HG03103 (cell line): ENCODE data around the gene NUTM2A.
A peak's percentile ranks its signal among the peaks of the same experiment; 100 is the strongest.
"Not testable (repeated sequence)": the region's sequence is repeated elsewhere in the genome, so short reads cannot be mapped to it uniquely, and the experiment has no call there.

Experiments used
- ATAC-seq: cut with Tn5 transposase; IDR thresholded peaks from one replicate; pipeline ENCODE4 v1.9.1; 2021; ENCODE audit warnings: low read depth; ENCODE audit not compliant: unreplicated experiment

NUTM2A gene, protein sequence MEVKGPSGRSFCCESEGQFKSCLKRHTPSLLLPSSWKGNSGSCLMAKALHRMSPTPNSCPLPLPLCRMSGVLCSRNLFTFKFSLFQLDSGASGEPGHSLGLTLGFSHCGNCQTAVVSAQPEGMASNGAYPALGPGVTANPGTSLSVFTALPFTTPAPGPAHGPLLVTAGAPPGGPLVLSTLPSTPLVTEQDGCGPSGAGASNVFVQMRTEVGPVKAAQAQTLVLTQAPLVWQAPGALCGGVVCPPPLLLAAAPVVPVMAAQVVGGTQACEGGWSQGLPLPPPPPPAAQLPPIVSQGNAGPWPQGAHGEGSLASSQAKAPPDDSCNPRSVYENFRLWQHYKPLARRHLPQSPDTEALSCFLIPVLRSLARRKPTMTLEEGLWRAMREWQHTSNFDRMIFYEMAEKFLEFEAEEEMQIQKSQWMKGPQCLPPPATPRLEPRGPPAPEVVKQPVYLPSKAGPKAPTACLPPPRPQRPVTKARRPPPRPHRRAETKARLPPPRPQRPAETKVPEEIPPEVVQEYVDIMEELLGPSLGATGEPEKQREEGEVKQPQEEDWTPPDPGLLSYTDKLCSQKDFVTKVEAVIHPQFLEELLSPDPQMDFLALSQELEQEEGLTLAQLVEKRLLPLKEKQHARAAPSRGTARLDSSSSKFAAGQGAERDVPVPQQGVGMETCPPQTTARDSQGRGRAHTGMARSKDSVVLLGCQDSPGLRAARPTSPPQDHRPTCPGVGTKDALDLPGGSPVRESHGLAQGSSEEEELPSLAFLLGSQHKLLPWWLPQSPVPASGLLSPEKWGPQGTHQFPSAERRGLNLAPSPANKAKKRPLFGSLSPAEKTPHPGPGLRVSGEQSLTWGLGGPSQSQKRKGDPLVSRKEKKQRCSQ

DNA sequence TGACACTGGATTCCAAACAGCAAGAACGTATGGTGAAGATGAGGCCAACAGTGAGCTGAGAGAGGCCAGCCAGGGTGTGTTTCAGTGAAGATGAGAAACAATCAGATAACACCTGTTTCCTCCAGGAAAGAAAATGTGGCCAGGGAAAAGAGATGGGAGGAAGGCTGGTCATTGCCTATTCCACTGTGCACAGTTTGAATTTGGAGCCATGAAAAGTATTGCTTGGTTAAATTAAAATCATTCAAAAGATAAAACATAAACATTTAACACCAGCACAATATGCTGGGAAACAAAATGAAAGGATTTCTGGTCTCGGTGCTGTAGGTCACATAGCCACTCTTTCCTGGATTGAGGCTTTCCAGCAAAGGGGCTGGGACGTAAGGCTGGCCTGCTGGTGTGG is at the start of gene NUTM2A:
Gene NUTM2A, plus strand, starts transcription at position 301 of the 400 bp plus-strand sequence. CDS start 383 bp downstream, outside the sequence.
- not testable (repeated sequence) for ATAC-seq

DNA sequence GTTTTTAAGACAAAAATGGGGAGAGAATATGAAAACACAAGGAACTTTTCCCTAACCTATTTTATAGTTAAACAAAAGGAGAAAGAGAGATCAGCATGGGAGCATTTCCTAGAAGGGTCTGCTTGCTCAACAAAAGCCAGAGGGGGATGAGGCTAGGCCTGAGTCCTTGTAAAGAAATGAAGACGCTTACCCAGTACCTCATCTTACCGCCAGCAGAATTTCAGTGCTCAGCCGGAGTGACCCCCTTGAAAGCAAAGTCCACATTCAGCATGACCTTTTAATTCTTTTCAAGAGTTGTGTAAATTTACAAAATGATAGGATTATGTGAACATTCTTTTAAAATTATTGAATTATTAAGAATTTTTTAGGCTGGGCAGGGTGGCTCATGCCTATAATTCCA is 47.7 kb upstream of the NUTM2A start:
- not testable (repeated sequence) for ATAC-seq

DNA sequence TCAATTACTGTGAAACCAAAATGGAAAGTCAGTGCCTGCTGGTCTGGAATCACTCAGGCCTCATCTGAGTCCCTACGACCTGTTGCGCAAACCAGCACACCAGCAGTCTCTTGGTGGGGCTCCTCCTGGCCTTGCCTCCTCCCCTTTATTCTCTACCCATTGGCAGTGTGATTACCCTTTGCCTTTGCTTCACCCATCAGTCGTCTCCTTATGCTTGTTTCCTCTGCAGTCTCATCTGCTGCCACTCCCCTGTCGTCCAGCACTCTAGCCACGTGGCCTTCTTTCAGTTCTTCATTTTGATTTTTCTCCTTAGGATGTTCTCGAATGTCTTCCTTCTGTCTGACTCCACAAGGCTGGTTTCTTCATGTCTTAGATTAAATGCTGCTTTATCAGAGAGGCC is 40.8 kb upstream of the NUTM2A start:
- ATAC-seq = not testable (repeated sequence)

DNA sequence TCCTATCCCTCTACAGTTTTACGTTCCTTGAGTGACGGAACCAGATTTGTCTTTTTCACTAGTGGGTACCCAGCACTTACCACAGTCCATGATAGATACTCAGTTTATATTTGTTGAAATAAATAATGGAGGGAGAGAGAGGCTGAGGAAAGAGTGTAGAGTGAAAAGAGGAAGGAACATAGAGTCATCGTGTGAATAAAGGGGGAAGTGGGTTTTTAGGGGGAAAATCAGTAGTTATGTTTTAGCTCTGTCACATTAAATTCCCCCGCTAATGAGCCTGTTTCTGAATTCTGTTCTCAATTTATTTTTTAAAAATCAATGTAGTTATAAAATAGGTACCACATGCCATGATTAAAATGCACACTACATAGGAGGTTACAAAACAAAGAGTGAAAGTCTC is 39.2 kb upstream of the NUTM2A start:
- not testable (repeated sequence) for ATAC-seq

DNA sequence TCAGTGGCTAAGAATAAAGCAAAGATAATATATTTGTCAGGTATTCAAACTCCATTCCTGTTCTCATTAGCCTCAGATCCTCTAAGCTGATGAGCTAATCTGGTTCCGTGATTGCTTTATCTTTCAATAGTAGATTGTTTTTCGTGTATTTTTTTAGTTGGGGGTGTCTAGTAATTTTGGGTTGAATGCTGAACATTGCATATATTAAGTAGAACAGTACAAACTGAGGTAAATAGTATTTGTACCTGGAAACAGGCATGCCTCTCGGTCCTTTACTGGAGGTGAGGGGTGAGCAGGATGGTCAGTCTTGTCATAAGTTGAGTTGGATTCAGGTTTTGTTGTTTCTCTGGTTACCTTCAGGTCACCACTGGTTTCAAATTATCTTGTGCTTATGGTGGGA is 37.7 kb upstream of the NUTM2A start:
- ATAC-seq = not testable (repeated sequence)

DNA sequence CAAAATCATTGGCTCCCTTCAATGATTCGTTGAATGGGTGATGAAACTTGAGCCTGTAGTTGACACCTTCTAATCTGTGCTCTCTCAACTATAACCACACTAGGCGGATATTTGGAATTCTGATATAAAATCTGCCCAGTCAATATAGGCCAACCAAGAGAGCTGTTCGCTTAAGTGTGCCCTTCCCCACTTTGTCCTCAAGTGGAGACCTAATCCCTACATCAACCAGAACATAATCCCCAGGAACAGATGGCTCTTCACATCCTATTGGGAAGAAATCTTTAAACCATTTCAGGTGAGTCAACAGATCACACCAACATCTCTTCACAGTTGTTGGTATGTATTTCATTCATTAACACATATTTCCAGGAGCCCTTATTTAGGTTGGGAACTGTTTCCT is 33.4 kb upstream of the NUTM2A start:
- not testable (repeated sequence) for ATAC-seq

DNA sequence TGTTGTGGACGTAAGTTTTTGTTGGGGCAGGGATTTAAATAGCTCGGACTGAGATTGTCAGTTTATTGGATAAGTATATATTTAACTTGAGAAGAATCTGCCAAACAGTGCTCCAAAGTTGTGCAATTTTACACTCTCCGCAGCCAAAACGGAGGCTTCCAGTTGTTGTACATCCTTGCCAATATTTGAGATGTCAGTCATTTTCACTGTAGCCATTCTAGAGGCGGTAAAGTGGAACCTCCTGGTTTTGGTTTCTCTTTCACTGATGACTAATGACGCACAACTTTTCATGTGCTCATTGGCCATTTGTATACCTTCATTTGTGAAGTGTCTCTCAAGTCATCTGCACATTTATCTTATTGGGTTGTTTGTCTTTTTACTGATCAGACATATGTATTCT is 24.3 kb upstream of the NUTM2A start:
- peak; percentile 48 for ATAC-seq

DNA sequence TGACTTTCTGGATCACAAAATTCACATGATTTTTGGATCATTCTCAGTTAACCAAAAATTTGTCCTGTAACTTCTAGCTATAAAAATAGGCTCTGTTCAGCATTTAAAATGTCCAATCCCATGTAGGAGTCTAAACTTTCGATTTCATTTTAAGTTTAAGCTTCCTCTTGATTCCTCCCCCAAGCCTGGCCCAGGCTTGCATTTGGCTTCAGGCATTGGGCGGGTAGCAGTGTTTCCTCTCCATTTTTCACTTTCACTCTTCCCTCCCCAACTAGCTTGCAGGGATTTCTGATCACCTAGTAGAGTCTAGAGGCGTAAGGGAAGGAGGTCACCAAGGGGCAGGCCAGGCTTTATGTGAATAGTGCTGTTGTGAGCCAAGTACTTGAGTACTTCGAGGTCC is 20.4 kb upstream of the NUTM2A start:
- not testable (repeated sequence) for ATAC-seq

DNA sequence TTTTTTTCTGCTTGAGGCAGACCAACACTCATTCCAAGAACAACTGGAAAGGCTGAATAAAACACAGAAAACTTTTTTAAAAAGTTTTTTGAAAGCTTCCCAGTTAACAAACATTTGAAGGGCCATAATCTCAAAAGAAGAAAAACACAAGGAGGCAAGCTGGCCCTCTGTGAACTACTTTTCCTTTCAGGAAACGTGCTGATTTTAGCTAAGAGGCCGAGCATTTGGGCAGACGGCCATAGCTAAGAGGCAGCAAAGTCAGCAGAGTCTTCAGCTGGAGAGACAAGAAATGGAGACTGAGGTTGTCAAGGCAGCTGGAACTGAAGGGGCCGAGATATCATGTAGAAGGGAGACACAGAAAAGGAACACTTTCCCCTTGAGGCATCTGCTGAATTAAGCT is 18.3 kb upstream of the NUTM2A start:
- ATAC-seq = not testable (repeated sequence)

DNA sequence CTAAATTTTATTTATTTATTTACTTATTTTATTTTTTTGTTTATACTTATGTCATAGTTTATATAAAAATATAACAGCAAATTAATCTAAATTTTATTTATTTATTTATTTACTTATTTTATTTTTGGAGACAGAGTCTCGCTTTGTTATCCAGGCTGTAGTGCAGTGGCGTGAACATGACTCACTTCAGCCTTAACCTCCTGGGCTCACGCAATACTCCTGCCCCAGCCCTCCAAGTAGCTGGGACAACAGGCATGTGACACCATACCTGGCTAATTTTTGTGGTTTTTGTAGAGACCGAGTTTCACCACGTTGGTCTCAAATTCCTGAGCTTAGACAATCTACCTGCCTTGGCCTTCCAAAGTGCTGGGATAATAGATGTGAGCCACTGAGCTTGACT is 14.9 kb upstream of the NUTM2A start:
- not testable (repeated sequence) for ATAC-seq

DNA sequence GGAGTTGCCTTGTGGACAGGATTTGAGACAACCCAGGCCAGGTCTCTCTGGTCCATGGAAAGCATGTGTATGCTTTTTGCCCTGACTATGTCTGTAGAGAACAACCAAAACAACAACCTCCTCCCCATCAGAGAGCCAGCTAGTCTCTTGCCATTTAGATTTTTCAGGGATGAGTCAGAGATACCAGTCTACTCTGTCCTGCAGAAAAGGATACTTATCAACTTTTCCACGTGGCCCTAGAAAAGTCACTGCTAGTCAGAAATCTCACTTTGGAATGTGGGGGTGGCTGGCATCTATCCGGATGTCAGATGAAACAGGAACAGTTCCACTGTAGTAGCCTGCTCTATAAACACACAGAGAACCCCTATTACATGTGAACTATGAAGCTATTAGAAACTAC is 13.4 kb upstream of the NUTM2A start:
- ATAC-seq = not testable (repeated sequence)

DNA sequence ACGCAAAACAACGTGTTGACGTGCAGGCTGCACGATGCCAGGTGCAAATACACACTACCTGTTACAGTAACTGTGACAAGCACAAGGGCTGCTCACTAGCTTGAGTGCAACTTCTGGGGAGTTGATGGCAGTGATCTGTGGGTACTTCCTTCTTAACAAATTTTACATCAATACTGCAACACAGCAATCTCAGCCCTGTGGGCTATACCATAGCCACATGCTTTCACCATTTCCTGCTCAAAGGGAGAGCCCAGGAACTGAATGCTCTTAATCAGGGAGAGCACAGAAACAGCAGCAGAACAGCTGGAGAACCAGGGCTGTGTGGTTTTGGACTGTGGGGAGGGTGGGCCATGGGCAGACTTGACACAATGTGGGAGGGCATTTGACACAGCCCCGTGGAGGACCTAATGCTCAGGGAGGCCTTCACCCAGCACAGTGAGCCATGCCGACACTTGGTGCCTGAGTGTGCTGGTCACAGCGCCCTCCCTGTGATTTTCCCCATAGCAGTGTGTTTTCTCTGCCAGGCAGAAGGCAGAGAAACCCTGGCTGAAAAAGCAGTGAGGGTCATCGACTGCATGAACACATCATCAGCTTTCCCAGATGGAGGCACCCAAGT is 12.0 kb upstream of the NUTM2A start:
- not testable (repeated sequence) for ATAC-seq

DNA sequence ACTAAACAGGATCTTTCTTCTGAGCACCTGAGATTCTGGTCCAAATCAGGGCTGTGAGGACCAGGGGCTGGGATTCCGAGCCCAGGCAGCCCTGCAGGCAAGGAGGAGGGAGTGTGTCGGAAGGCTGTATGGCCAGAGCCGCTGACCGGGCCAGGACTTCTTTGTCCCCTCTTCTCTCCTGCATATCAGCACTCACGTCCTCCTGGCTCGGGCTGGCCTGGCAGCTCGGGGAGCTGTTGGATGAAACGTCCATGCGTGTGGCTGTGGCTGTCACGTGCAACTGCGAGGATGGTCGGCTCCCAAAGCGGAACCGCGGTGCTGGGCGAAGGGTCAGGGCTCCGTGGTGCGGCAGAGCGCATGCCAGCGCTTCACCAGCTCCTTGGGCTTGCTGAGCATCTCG is 11.4 kb upstream of the NUTM2A start:
- ATAC-seq = not testable (repeated sequence)

DNA sequence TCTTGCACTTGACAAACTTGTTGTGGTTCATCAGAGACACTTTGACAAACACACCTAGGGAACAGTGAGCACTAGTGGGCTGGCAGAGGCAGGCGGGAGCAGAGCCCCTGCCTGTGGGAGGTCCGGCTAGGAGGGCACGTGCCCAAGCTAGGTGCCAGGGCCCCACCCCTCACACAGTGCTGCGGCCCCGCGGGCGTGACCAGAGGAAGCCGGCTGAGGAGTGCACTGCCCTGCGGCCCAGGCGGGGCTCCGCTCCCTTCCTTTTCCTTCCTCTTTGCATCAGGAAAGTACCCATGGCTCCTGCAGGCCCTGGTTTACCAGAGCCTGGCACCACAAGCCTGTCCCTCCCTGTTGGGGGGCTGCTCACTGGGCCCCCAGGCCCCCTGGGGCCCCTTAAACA is 9.1 kb upstream of the NUTM2A start:
- not testable (repeated sequence) for ATAC-seq

DNA sequence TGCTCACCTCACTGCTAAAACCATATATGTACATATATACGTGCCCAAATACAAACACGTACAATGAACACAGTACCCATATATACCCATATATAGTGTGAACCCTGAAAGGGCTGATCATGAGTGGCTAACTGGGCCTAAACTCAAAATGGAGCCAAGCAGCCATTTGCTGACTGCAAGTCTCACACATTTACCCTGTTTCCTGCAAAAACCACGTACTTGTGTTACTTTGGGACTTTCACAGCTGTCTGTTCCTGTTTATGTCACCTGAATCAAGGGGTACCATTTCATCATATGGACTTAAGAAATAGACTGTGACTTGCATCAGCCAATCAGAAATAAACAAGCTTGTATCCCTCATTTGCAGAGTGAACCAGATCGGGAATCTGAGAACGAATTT is 5.9 kb upstream of the NUTM2A start:
- ATAC-seq = not testable (repeated sequence)

DNA sequence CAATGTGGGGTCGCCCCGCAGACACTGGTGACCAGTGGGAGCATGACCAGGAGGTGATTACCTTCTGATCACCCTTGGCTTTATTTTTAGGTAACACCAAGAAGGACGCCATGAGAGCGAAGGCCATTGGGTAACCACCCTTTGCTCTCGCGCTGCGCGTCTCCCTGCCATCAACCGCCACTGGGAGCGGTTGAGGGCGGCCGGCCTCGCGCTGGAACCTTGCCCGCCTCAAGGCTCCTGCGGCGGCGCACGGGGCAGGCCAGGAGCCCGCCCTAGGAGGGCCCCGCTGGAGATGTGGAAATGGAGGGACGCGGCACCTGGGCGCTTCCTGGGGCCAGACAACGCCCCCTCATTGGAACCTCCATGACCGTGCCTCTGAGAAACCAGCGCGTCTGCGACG is 2.5 kb upstream of the NUTM2A start:
- ATAC-seq = not testable (repeated sequence)

DNA sequence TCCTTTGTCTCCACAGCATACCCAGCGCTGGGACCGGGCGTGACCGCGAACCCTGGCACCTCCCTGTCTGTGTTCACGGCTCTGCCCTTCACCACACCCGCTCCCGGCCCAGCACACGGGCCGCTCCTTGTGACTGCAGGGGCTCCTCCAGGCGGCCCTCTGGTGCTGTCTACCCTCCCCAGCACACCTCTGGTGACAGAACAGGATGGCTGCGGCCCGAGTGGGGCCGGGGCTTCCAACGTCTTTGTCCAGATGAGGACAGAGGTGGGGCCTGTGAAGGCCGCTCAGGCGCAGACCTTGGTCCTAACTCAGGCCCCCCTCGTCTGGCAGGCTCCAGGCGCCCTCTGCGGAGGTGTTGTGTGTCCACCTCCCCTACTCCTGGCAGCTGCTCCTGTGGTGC is 3.0 kb downstream of the NUTM2A start:
- ATAC-seq = not testable (repeated sequence)

DNA sequence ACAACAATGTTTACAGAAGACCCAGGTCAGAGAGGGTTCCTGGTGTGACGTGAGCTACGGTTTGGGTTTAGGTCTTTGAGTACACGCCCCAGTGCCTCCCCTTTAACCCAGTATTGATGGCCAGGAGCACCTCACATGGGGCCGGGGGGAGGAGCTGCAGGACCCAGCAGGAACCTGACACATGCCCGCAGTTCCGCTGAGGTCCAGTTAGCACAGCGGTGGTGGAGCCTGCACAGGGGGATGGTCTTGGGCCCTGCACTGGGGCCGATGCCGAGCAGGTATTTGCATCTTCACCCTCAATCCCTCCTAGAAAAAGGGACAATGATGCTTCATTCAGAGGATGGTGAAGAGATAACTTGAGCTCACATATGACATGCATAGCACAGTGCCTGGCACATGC is 4.0 kb downstream of the NUTM2A start:
- ATAC-seq = not testable (repeated sequence)

DNA sequence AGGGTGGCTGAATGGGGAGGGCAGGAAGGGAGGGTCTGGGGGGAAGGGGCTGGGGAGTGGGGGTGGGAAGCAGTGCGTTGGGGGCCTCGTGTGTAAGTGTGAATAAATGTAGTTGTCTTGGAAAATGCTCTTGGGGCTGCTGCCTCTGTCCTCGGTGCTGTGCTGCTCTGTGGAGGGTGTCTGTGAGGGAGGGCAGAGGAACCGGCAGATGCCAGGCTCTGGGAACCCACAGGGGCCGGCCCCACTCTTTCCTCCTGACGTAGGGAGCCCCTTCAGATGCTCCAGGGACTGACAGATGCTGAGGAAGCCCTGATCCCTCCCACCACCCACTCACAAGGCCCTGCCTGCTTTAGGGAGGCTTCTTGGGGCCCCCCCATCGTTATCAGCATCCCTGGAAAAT is 9.6 kb downstream of the NUTM2A start:
- not testable (repeated sequence) for ATAC-seq

DNA sequence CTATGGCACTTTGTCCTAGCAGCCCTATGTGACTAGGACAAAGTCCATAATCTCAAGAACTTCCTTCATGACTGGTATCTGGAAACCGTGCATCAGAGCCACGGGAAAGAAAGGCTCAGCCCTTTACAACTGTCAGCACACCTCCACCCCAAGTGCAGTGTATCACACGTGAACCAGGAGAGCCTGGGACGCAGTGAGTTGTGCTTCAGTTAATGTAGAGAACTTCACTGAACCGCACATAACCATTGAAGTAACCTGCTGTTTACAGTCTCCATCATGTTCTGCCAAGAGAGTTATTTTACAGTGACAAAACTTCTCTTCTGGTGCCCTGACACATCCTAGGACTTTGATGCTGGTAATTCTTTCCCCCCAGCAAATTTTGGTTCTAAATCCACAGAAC is 12.0 kb downstream of the NUTM2A start:
- ATAC-seq = not testable (repeated sequence)

DNA sequence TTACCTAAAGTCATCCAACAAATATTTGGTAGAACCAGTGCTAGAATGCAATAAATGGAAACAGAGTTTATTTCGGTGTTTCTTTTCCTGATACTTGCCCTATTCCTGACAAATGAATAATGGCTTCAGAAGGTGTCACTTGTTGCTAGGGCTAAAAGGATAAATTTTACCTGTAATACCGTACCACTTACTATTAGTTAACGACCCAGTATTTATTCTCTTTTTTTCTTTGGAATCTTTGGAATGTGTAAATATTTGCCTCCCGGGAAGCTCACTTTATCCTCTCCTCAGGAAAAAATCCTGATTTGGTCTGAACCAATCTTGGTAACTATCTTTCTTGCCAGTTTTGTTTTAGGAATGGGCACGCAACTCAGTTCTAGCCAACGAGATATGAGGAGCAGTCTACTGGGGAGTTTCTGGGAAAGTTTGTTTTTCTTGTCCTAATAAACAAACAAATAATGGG is 14.1 kb downstream of the NUTM2A start:
- not testable (repeated sequence) for ATAC-seq
